ENCODE measurements around the gene RBM33.

Gene RBM33

GRCh38 chr7:155699180-155699579, 54.7 kb downstream of the RBM33 start:
- DNase-seq, result no peak

GRCh38 chr7:155700847-155701246, 56.4 kb downstream of the RBM33 start:
- DNase-seq, result no peak

- DNase-seq, result no peak
These were observed 57.6 kb downstream of the RBM33 start for GRCh38 chr7:155701972-155702544.

- no peak for DNase-seq
These were observed 58.2 kb downstream of the RBM33 start for GRCh38 chr7:155702616-155703015.

- no peak for DNase-seq
These were observed 61.3 kb downstream of the RBM33 start for GRCh38 chr7:155705623-155706360.

GRCh38 chr7:155706376-155706775, 61.9 kb downstream of the RBM33 start:
- no peak for DNase-seq

- no peak for DNase-seq
These were observed 65.0 kb downstream of the RBM33 start for GRCh38 chr7:155709453-155709852.

GRCh38 chr7:155710031-155710430, 65.6 kb downstream of the RBM33 start:
- DNase-seq, result no peak

GRCh38 chr7:155710530-155710929, 66.1 kb downstream of the RBM33 start:
- no peak for DNase-seq

- no peak for DNase-seq
These were observed 66.6 kb downstream of the RBM33 start for GRCh38 chr7:155711081-155711480.

GRCh38 chr7:155713384-155713783, 68.9 kb downstream of the RBM33 start:
- no peak for DNase-seq

GRCh38 chr7:155714702-155715101, 70.2 kb downstream of the RBM33 start:
- no peak for DNase-seq

GRCh38 chr7:155715111-155715805, 70.8 kb downstream of the RBM33 start:
- DNase-seq, result no peak

GRCh38 chr7:155717010-155717744, 72.7 kb downstream of the RBM33 start:
- DNase-seq, result no peak

- DNase-seq, result no peak
These were observed 76.6 kb downstream of the RBM33 start for GRCh38 chr7:155721056-155721455.

GRCh38 chr7:155722118-155722517, 77.7 kb downstream of the RBM33 start:
- no peak for DNase-seq

GRCh38 chr7:155722936-155723335, 78.5 kb downstream of the RBM33 start:
- no peak for DNase-seq

GRCh38 chr7:155724327-155725005, 80.0 kb downstream of the RBM33 start:
- no peak for DNase-seq

- DNase-seq, result no peak
These were observed 80.5 kb downstream of the RBM33 start for GRCh38 chr7:155725006-155725355.

- no peak for DNase-seq
These were observed 83.2 kb downstream of the RBM33 start for GRCh38 chr7:155727616-155728015.

GRCh38 chr7:155728116-155728515, 83.7 kb downstream of the RBM33 start:
- DNase-seq, result no peak

GRCh38 chr7:155729847-155730246, 85.4 kb downstream of the RBM33 start:
- no peak for DNase-seq

GRCh38 chr7:155731380-155731779, 86.9 kb downstream of the RBM33 start:
- DNase-seq, result no peak

All from HCEC 1CT (cell line).